CD14-positive monocyte (primary cell): Measurements from ENCODE around the gene ACSL5. TPM values are rescaled to one million over a fixed set of nuclear protein-coding genes. Genes with fewer than 3 reads are reported as not detected.

Experiments used
- DNase-seq, 3 donors: peaks; one replicate each; pipeline ENCODE4 v3.0.0-alpha.2; 2011 to 2022
- H2AFZ ChIP-seq: 2 replicates; pipeline ENCODE4 v1.6.0; 2012; ENCODE audit warnings: mild to moderate bottlenecking, low read depth, low read length, inconsistent platforms; ENCODE audit not compliant: insufficient read depth, poor library complexity, severe bottlenecking
- H3K27ac ChIP-seq, 2 donors: 1 replicate in 1 of 2; 2 replicates in 1 of 2; pipeline ENCODE4 v1.5.1; 2012 to 2013; ENCODE audit warnings: low read length in 2 of 2, control low read depth in 1 of 2, inconsistent platforms in 1 of 2, low read depth in 1 of 2, mild to moderate bottlenecking in 1 of 2
- H3K27me3 ChIP-seq, 2 donors: one replicate each; pipeline versions ENCODE4 v1.6.0 to v1.6.1; 2011 to 2013; ENCODE audit warnings: low read length in 2 of 2; ENCODE audit not compliant: control insufficient read depth in 2 of 2, insufficient read depth in 2 of 2
- H3K36me3 ChIP-seq, 2 donors: replicated peaks in 1 of 2; 1 replicate in 1 of 2; 2 replicates in 1 of 2; pipeline versions ENCODE4 v1.5.1 to v1.6.1; 2012 to 2013; ENCODE audit warnings: low read length in 2 of 2, control low read depth in 1 of 2, inconsistent platforms in 1 of 2, mild to moderate bottlenecking in 1 of 2; ENCODE audit not compliant: insufficient read depth in 2 of 2, control insufficient read depth in 1 of 2
- H3K4me1 ChIP-seq, 2 donors: 1 replicate in 1 of 2; 2 replicates in 1 of 2; pipeline versions ENCODE4 v1.5.1 to v1.6.1; 2012 to 2013; ENCODE audit warnings: low read length in 2 of 2, control low read depth in 1 of 2, inconsistent platforms in 1 of 2, mild to moderate bottlenecking in 1 of 2, moderate library complexity in 1 of 2; ENCODE audit not compliant: insufficient read depth in 2 of 2, control insufficient read depth in 1 of 2
- H3K4me2 ChIP-seq: replicated peaks from 2 replicates; pipeline ENCODE3; 2012; ENCODE audit warnings: low read length, moderate library complexity, mild to moderate bottlenecking; ENCODE audit not compliant: poor library complexity, severe bottlenecking; ENCODE audit errors: extremely low read depth
- H3K4me3 ChIP-seq, 3 experiments: fragments of 200-600 bp in 1 of 3; sonication (generic) in 1 of 3; replicated peaks in 1 of 3; 1 replicate in 2 of 3; 2 replicates in 1 of 3; pipeline ENCODE4 v1.5.1; 2011 to 2013; ENCODE audit warnings: low read length in 3 of 3, mild to moderate bottlenecking in 3 of 3, control low read depth in 2 of 3, low read depth in 2 of 3, inconsistent platforms in 1 of 3, moderate library complexity in 1 of 3
- H3K79me2 ChIP-seq: 2 replicates; pipeline ENCODE4 v1.6.0; 2012; ENCODE audit warnings: mild to moderate bottlenecking, control low read depth, inconsistent platforms, low read length, moderate library complexity; ENCODE audit not compliant: insufficient read depth
- H3K9ac ChIP-seq: 2 replicates; pipeline ENCODE4 v1.6.0; 2017; ENCODE audit warnings: low read length, mild to moderate bottlenecking; ENCODE audit not compliant: insufficient read depth, poor library complexity, severe bottlenecking
- H3K9me3 ChIP-seq, 2 donors: replicated peaks in 1 of 2; 1 replicate in 1 of 2; 2 replicates in 1 of 2; pipeline versions ENCODE4 v1.5.1 to v1.6.1; 2012 to 2013; ENCODE audit warnings: low read length in 2 of 2, control low read depth in 1 of 2; ENCODE audit not compliant: control insufficient read depth in 1 of 2, insufficient read depth in 1 of 2
- H4K20me1 ChIP-seq: 2 replicates; pipeline ENCODE4 v1.6.0; 2012; ENCODE audit warnings: mild to moderate bottlenecking, low read length, control low read depth, moderate library complexity; ENCODE audit not compliant: insufficient read depth
- H3K27ac Mint-ChIP-seq, 7 donors: one replicate each; pipeline ENCODE4 v1.8.0; 2020; ENCODE audit warnings: mild to moderate bottlenecking in 7 of 7, mixed read lengths in 7 of 7, moderate library complexity in 6 of 7, inconsistent platforms in 2 of 7
- H3K27me3 Mint-ChIP-seq, 3 donors: one replicate each; pipeline ENCODE4 v1.8.0; 2021 to 2022; ENCODE audit warnings: low read depth in 3 of 3, mild to moderate bottlenecking in 3 of 3, mixed read lengths in 3 of 3, moderate library complexity in 3 of 3, inconsistent platforms in 1 of 3
- H3K36me3 Mint-ChIP-seq, 2 donors: one replicate each; pipeline ENCODE4 v1.8.0; 2020; ENCODE audit warnings: mixed read lengths in 2 of 2, inconsistent platforms in 1 of 2, mild to moderate bottlenecking in 1 of 2
- H3K4me1 Mint-ChIP-seq: one replicate; pipeline ENCODE4 v1.8.0; 2020; ENCODE audit warnings: mild to moderate bottlenecking, mixed read lengths
- H3K4me3 Mint-ChIP-seq, 2 donors: one replicate each; pipeline ENCODE4 v1.8.0; 2020; ENCODE audit warnings: mild to moderate bottlenecking in 2 of 2, mixed read lengths in 2 of 2, moderate library complexity in 1 of 2
- H3K9me3 Mint-ChIP-seq, 7 donors: one replicate each; pipeline ENCODE4 v1.8.0; 2020 to 2022; ENCODE audit warnings: mixed read lengths in 7 of 7, mild to moderate bottlenecking in 6 of 7, moderate library complexity in 6 of 7, inconsistent platforms in 2 of 7
- WGBS: methylation state at CpG from one replicate; pipeline ENCODE4 v1.1.5; 2013; ENCODE audit warnings: missing lambda C conversion rate; ENCODE audit not compliant: insufficient coverage; 5-methylcytosine and 5-hydroxymethylcytosine counted together
- intact Hi-C, 2 donors: fragments of 100-400 bp; cut with micrococcal nuclease; formaldehyde crosslinking; loops; one replicate each; pipeline versions ENCODE4 v1.15.0 to v1.15.1; 2023
- polyA plus RNA-seq, 3 donors: library from polyadenylated mRNA; depleted of rRNA in 1 of 3; unstranded in 2 of 3; stranded (reverse) in 1 of 3; fragments of 300-500 nt in 2 of 3; fragments of >200 nt in 1 of 3; fragmentation: Illumina TruSeq in 2 of 3; gene quantifications; 1 replicate in 2 of 3; 2 replicates in 1 of 3; pipeline ENCODE4 v1.2.3, GENCODE V29; 2012 to 2021
- TF ChIP-seq, protein P1 (sequence below): fragments of 200-600 bp; IDR thresholded peaks from one replicate; pipeline ENCODE4 v1.8.0; 2022; ENCODE audit warnings: antibody characterized with exemption, mild to moderate bottlenecking

Gene ACSL5
- polyA plus RNA-seq, 3 donors = 27.5 to 44.4 (median 37.5) TPM

DNA sequence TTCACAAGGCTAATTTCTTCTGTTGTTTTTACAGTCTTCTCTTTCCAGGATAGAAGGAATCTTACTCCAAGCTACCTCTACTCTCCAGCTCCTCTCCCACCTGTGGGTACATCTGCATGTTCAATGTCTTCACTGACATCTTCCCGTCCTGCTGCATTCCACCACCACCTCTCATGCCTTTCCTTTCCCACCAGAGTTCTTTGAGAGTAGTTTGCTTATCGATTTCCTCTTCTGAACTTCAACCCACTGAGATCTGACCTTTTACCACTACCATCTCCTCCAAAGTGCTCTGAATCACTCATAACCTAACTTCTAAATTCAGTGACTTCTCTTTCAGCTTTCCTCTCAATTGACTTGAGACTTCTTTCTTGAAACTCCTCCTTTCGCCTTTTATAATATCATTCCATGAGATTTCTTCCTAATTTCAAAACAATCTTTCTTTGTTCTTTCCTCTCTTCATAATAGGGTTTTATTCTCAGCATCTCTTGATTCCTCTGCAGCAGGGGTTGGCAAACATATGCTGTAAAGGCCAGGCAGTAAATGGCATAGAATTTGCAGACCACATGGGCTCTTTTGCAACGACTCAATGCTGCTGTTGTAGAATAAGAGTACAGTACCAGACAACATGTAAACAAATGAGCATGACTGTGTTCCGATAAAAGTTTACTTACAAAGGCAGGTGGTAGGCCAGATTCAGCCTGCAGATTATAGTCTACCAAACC lies 22.1 kb downstream of the ACSL5 start:
- H2AFZ ChIP-seq = no peak overlapping the region
- no peaks in the 10 kb centered on the region for H3K4me1 Mint-ChIP-seq

DNA sequence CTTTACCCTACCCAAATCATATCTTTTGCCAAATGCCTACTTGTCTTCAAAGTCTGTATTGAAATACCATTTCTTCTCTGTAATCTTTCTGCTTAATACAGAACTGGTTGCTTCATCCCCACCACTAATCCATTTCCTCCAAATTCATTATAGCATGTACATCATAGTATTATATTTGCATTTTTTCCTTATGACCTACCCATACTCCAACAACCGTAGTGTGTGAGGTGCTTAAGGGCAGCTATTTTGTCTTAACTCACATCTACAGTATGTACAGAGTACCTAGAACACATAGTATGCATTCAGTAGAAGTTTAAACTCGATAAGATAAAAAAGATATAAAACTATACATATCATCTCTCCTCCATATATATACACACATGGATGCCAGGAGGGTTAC lies 23.7 kb downstream of the ACSL5 start:
- no peak for DNase-seq
- intact Hi-C loops = no loop called here
- Histone ChIP-seq H3K9ac (no peak overlapping the region), H3K36me3 (peaks cover 55 to 84% of the 10 kb centered on the region in 2 donors), H2AFZ (no peak overlapping the region), H4K20me1 (no peaks in the 10 kb centered on the region), H3K4me2 (no peak overlapping the region), H3K9me3 (no peaks in the 10 kb centered on the region), H3K4me3 (no peak overlapping the region), H3K27ac (no peak overlapping the region), H3K4me1 (no peaks in the 10 kb centered on the region), H3K27me3 (no peaks in the 10 kb centered on the region), H3K79me2 (no peaks in the 10 kb centered on the region)
- peaks cover 0 to 1% (median 0%) of the 10 kb centered on the region in 3 donors for H3K27me3 Mint-ChIP-seq
- no peak overlapping the region for H3K4me3 Mint-ChIP-seq
- H3K36me3 Mint-ChIP-seq = peaks cover 32 to 40% of the 10 kb centered on the region in 2 donors
- no peaks in the 10 kb centered on the region for H3K9me3 Mint-ChIP-seq
- H3K4me1 Mint-ChIP-seq = no peaks in the 10 kb centered on the region
- TF ChIP-seq, protein P1, sequence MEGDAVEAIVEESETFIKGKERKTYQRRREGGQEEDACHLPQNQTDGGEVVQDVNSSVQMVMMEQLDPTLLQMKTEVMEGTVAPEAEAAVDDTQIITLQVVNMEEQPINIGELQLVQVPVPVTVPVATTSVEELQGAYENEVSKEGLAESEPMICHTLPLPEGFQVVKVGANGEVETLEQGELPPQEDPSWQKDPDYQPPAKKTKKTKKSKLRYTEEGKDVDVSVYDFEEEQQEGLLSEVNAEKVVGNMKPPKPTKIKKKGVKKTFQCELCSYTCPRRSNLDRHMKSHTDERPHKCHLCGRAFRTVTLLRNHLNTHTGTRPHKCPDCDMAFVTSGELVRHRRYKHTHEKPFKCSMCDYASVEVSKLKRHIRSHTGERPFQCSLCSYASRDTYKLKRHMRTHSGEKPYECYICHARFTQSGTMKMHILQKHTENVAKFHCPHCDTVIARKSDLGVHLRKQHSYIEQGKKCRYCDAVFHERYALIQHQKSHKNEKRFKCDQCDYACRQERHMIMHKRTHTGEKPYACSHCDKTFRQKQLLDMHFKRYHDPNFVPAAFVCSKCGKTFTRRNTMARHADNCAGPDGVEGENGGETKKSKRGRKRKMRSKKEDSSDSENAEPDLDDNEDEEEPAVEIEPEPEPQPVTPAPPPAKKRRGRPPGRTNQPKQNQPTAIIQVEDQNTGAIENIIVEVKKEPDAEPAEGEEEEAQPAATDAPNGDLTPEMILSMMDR = no peak
- no CpG with 5 or more reads among the region's 2 CpGs for WGBS
- H3K27ac Mint-ChIP-seq = no peak overlapping the region

More for the DNA sequence above, 22.1 kb downstream of the ACSL5 start:
- Histone ChIP-seq H4K20me1 (no peaks in the 10 kb centered on the region), H3K79me2 (peaks cover 1% of the 10 kb centered on the region), H3K27me3 (no peaks in the 10 kb centered on the region), H3K4me1 (no peaks in the 10 kb centered on the region), H3K9ac (no peak overlapping the region), H3K36me3 (peaks cover 43 to 68% of the 10 kb centered on the region in 2 donors), H3K27ac (peak overlapping the region in 1 of 2 donors; percentile 16), H3K9me3 (no peaks in the 10 kb centered on the region), H3K4me3 (no peak overlapping the region), H3K4me2 (no peak overlapping the region)
- Mint-ChIP-seq H3K27ac (no peak overlapping the region), H3K27me3 (no peaks in the 10 kb centered on the region), H3K9me3 (no peaks in the 10 kb centered on the region), H3K4me3 (no peak overlapping the region), H3K36me3 (peaks cover 21 to 27% of the 10 kb centered on the region in 2 donors)
- 94% methylated on average over 2 of the region's 5 CpGs for WGBS
- intact Hi-C loops = no loop called here
- DNase-seq = no peak
- TF ChIP-seq, protein P1 = no peak
